Measurements from ENCODE around the gene PHTF2. TPM values are rescaled to one million over a fixed set of nuclear protein-coding genes. Genes with fewer than 3 reads are reported as not detected.

Gene PHTF2
- total RNA-seq, 1 experiment from 2014 or later, result 68.9 TPM

- H3K4me3 ChIP-seq, result no peak overlapping the region
- H3K4me1 ChIP-seq (replicated peaks), result no peaks in the 10 kb centered on the region
- H3K27ac ChIP-seq, result no peak overlapping the region
- no peaks in the 10 kb centered on the region for H3K9me3 ChIP-seq (replicated peaks)
- no peaks in the 10 kb centered on the region for H3K27me3 ChIP-seq (replicated peaks)
- DNase-seq (ENCODE audit: low read depth in 1 of 2, low spot score in 2 of 2), result no peak
- no peaks in the 10 kb centered on the region; the same call in 1 of the 2 replicates for H3K36me3 ChIP-seq
These were observed 115.5 kb downstream of the PHTF2 start for GRCh38 chr7:77913977-77914607.

- Histone ChIP-seq H3K27me3 (replicated peaks) (no peaks in the 10 kb centered on the region), H3K4me3 (no peak overlapping the region), H3K27ac (no peak overlapping the region), H3K4me1 (replicated peaks) (no peaks in the 10 kb centered on the region), H3K9me3 (replicated peaks) (no peaks in the 10 kb centered on the region), H3K36me3 (peaks cover 3% of the 10 kb centered on the region)
- no peak for DNase-seq (ENCODE audit: low read depth in 1 of 2, low spot score in 2 of 2)
These were observed 119.1 kb downstream of the PHTF2 start for GRCh38 chr7:77917500-77918262.

GRCh38 chr7:77918676-77919075 is 120.1 kb downstream of the PHTF2 start:
- Histone ChIP-seq H3K9me3 (replicated peaks) (no peaks in the 10 kb centered on the region), H3K4me3 (no peak overlapping the region), H3K27me3 (replicated peaks) (no peaks in the 10 kb centered on the region), H3K27ac (no peak overlapping the region), H3K4me1 (replicated peaks) (0 out of 2 replicates have a peak, but pooled peaks cover 4% of the 10 kb centered on the region), H3K36me3 (peaks cover 5% of the 10 kb centered on the region)
- DNase-seq (ENCODE audit: low read depth in 1 of 2, low spot score in 2 of 2), result no peak

- H3K4me1 ChIP-seq (replicated peaks), result 0 out of 2 replicates have a peak, but pooled peaks cover 4% of the 10 kb centered on the region
- H3K36me3 ChIP-seq, result peaks cover 5% of the 10 kb centered on the region
- H3K4me3 ChIP-seq, result no peak overlapping the region
- H3K27ac ChIP-seq, result no peak overlapping the region
- H3K27me3 ChIP-seq (replicated peaks), result no peaks in the 10 kb centered on the region
- DNase-seq (ENCODE audit: low read depth in 1 of 2, low spot score in 2 of 2), result no peak
- no peaks in the 10 kb centered on the region for H3K9me3 ChIP-seq (replicated peaks)
These were observed 124.8 kb downstream of the PHTF2 start for GRCh38 chr7:77923419-77923818.

DNA sequence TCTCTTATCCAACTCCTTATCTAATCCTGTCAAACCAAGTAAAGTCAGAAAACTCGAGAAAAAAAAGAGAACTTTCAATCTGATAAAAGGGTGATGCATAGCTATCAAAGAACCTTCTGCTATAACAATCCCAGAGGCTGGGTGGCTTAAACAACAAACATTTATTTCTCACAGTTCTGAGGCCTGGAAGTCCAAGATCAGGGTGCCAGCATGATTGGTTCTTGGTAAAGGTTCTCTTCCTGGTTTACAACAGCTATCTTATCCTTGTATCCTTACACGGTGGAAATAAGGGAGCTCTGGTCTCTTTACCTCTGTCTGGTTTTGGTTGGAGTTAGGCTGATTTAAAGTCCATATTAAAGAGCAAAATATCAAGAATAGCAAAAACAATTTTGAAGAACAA is 131.9 kb downstream of the PHTF2 start:
- Histone ChIP-seq H3K4me3 (no peak overlapping the region), H3K9me3 (replicated peaks) (no peaks in the 10 kb centered on the region), H3K4me1 (replicated peaks) (peaks cover 21% of the 10 kb centered on the region), H3K27me3 (replicated peaks) (no peaks in the 10 kb centered on the region), H3K36me3 (no peaks in the 10 kb centered on the region; the same call in 1 of the 2 replicates), H3K27ac (no peak overlapping the region)
- DNase-seq (ENCODE audit: low read depth in 1 of 2, low spot score in 2 of 2), result no peak

GRCh38 chr7:77931841-77932240 is 133.3 kb downstream of the PHTF2 start:
- Histone ChIP-seq H3K27ac (peak overlapping the region; percentile 62; the same call in 1 of the 2 replicates), H3K4me3 (no peak overlapping the region)

DNA sequence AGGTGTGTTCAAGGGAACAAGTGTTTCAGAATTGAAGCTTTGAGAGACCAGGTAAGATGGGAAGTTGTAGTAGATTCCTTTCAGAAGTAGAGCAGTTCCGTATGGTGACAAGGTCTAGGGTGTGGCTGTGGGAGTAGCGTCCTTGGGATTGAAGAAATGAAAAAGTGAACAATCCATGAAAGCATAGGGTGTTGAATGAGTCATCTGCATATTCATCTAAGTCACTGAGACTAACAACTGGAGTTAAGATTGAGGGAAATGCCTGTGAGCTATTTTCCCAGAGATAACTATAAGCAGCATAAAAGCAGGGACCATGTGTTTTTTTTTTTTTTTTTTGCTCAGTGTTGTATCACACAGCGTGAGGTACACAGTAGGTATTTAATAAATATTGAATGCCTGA is 134.8 kb downstream of the PHTF2 start:
- Histone ChIP-seq H3K4me3 (no peak overlapping the region), H3K9me3 (replicated peaks) (no peaks in the 10 kb centered on the region), H3K27ac (peak overlapping the region; percentile 62), H3K4me1 (replicated peaks) (peaks cover 21% of the 10 kb centered on the region), H3K36me3 (no peaks in the 10 kb centered on the region; the same call in 1 of the 2 replicates), H3K27me3 (replicated peaks) (no peaks in the 10 kb centered on the region)
- peak in 1 of 2 experiments; percentile 59 for DNase-seq (ENCODE audit: low read depth in 1 of 2, low spot score in 2 of 2)

More at GRCh38 chr7:77931841-77932240, 133.3 kb downstream of the PHTF2 start:
- no peaks in the 10 kb centered on the region for H3K27me3 ChIP-seq (replicated peaks)
- H3K36me3 ChIP-seq, result no peaks in the 10 kb centered on the region; the same call in 1 of the 2 replicates
- H3K9me3 ChIP-seq (replicated peaks), result no peaks in the 10 kb centered on the region
- no peak for DNase-seq (ENCODE audit: low read depth in 1 of 2, low spot score in 2 of 2)
- H3K4me1 ChIP-seq (replicated peaks), result peaks cover 21% of the 10 kb centered on the region

- H3K27ac ChIP-seq, result no peak overlapping the region
- no peaks in the 10 kb centered on the region for H3K36me3 ChIP-seq
- no peak overlapping the region for H3K4me3 ChIP-seq
- no peak for DNase-seq (ENCODE audit: low read depth in 1 of 2, low spot score in 2 of 2)
- H3K9me3 ChIP-seq (replicated peaks), result no peaks in the 10 kb centered on the region
- H3K27me3 ChIP-seq (replicated peaks), result no peaks in the 10 kb centered on the region
- peaks cover 21% of the 10 kb centered on the region for H3K4me1 ChIP-seq (replicated peaks)
These were observed 137.2 kb downstream of the PHTF2 start for GRCh38 chr7:77935652-77936348.

DNA sequence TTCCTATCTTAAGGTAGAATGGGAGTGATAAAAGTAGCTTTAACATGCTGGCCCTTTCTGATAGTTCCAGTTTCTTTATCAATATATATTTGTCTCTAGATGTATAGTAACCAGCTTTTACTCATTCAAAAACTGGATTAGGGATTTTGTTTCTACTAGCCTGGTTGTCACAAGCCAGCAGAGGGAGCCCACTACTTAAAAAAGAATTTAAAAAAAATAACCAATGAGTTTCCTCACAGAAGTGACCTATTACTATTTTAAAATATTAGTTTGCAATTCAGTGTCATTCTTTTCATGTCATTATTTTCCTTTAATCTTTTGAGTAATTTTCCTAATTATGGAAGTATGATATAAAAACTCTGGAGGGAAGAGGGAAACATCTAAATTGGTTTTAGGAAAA is 142.1 kb downstream of the PHTF2 start:
- Histone ChIP-seq H3K4me3 (no peak overlapping the region), H3K36me3 (no peaks in the 10 kb centered on the region), H3K27ac (no peak overlapping the region), H3K4me1 (replicated peaks) (no peaks in the 10 kb centered on the region), H3K9me3 (replicated peaks) (no peaks in the 10 kb centered on the region), H3K27me3 (replicated peaks) (no peaks in the 10 kb centered on the region)
- peak in 1 of 2 experiments; percentile 11 for DNase-seq (ENCODE audit: low read depth in 1 of 2, low spot score in 2 of 2)

DNA sequence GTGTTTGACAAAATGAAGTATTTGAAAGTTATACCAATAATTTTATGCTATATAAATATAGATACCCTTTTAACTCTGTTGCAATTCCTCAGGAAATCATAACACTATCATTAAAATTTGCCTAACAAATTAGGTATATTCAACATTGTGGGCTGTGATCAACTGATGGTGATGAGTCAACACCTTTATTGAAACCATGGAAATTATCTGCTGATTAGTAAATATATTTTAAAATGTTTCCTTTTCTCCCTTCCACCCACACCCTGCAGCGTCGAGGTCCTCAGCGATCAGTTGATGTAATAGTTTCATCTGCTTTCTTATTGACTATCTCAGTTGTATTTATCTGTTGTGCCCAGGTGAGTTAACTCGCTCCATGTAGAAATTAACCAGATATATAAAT is 143.9 kb downstream of the PHTF2 start:
- Histone ChIP-seq H3K4me1 (replicated peaks) (no peaks in the 10 kb centered on the region), H3K4me3 (no peak overlapping the region), H3K27ac (no peak overlapping the region), H3K9me3 (replicated peaks) (no peaks in the 10 kb centered on the region), H3K36me3 (no peaks in the 10 kb centered on the region), H3K27me3 (replicated peaks) (no peaks in the 10 kb centered on the region)
- DNase-seq (ENCODE audit: low read depth in 1 of 2, low spot score in 2 of 2), result no peak

GRCh38 chr7:77944183-77945182 is 145.9 kb downstream of the PHTF2 start:
- no peaks in the 10 kb centered on the region for H3K36me3 ChIP-seq
- no peaks in the 10 kb centered on the region for H3K27me3 ChIP-seq (replicated peaks)
- no peaks in the 10 kb centered on the region for H3K4me1 ChIP-seq (replicated peaks)
- H3K27ac ChIP-seq, result no peak overlapping the region
- no peaks in the 10 kb centered on the region for H3K9me3 ChIP-seq (replicated peaks)
- H3K4me3 ChIP-seq, result no peak overlapping the region
- DNase-seq (ENCODE audit: low read depth in 1 of 2, low spot score in 2 of 2), result no peak

DNA sequence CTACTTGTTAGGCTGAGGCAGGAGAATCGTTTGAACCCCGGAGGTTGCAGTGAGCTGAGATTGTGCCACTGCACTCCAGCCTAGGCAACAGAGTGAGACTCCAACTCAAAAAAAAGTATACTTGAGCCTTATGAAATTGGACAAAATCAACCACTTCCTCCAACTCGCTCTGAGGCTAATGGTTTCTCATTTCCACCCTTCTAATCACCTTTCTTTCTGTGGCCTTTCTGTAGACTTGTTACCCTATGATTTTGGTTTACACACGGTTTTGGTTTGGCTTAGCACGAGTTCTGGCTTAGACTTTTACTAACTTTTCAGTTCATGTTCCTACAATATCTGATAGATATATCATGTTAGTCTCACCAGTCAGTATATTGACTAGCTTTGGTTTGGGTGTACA is 152.0 kb downstream of the PHTF2 start:
- no peaks in the 10 kb centered on the region for H3K27me3 ChIP-seq (replicated peaks)
- no peak overlapping the region for H3K27ac ChIP-seq
- no peaks in the 10 kb centered on the region for H3K9me3 ChIP-seq (replicated peaks)
- H3K4me3 ChIP-seq, result no peak overlapping the region
- no peaks in the 10 kb centered on the region for H3K36me3 ChIP-seq
- no peaks in the 10 kb centered on the region for H3K4me1 ChIP-seq (replicated peaks)
- no peak for DNase-seq (ENCODE audit: low read depth in 1 of 2, low spot score in 2 of 2)

Data from SJSA1 (cell line).